ENCODE measurements around the gene SELENOO. TPM values are rescaled to one million over a fixed set of nuclear protein-coding genes. Genes with fewer than 3 reads are reported as not detected.

SELENOO gene
- total and polyA plus RNA-seq, 12 donors, result 9.6 to 29.8 (median 12.2) TPM

DNA sequence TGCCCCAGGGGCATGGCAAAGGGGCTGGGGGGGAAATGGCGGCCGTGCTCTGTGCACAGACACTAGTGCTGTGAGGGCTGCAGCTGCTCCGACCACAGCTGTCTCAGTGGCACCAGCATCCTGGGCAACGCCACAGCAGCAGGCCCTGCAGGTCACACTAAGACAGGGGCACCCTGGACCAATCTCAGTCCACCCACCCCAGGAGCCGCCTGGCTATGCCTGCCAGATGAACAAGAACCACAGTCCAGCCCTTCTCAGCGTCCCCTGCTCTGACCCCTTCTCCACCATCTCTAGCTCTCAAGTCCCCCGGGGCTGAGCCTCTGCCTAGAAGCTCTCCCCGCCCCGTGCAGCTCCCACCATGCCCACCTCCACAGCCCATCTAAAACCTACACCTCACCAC is 27.6 kb downstream of the SELENOO start:
- Histone ChIP-seq H3K36me3 (peaks cover 0 to 96% (median 22%) of the 10 kb centered on the region in 9 donors), H3K27me3 (no peaks in the 10 kb centered on the region), H3K4me3 (no peak overlapping the region), H3K4me1 (no peaks in the 10 kb centered on the region), H3K9me3 (no peaks in the 10 kb centered on the region), H3K27ac (no peak overlapping the region)
- intact Hi-C loops (cut with DNase I), result no loop called here
- WGBS, 2 donors, result 95 to 96% methylated on average over 9 of the region's 9 CpGs
- no peak for DNase-seq
- no peak for ATAC-seq
- TF ChIP-seq, protein P1, sequence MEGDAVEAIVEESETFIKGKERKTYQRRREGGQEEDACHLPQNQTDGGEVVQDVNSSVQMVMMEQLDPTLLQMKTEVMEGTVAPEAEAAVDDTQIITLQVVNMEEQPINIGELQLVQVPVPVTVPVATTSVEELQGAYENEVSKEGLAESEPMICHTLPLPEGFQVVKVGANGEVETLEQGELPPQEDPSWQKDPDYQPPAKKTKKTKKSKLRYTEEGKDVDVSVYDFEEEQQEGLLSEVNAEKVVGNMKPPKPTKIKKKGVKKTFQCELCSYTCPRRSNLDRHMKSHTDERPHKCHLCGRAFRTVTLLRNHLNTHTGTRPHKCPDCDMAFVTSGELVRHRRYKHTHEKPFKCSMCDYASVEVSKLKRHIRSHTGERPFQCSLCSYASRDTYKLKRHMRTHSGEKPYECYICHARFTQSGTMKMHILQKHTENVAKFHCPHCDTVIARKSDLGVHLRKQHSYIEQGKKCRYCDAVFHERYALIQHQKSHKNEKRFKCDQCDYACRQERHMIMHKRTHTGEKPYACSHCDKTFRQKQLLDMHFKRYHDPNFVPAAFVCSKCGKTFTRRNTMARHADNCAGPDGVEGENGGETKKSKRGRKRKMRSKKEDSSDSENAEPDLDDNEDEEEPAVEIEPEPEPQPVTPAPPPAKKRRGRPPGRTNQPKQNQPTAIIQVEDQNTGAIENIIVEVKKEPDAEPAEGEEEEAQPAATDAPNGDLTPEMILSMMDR (IDR thresholded peaks at IDR 0.05), result no peak

DNA sequence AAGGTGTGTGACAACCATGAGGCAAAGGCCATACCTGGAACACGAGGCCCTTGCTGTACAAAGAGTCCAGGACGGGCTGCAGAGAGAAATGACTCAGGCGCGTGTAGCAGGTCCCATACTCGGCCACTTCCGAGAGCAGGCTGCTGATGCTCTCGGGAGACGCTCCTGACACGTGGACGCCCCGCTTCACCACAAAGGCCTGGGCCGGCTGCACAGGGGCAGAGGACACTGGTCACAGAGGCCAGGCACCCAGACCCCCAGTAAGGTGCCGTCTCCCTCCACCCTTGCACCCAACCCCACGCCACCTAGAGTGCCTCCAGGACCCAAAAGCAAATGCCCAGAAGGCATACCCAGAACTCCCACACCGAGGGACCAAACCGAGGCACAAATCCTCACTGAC is 28.6 kb downstream of the SELENOO start:
- intact Hi-C loops (cut with DNase I), result no loop called here
- TF ChIP-seq, protein P1 (IDR thresholded peaks at IDR 0.05), result no peak
- Histone ChIP-seq H3K9me3 (no peaks in the 10 kb centered on the region), H3K36me3 (peaks cover 0 to 89% (median 21%) of the 10 kb centered on the region in 9 donors), H3K4me3 (no peak overlapping the region), H3K4me1 (no peaks in the 10 kb centered on the region), H3K27me3 (no peaks in the 10 kb centered on the region), H3K27ac (no peak overlapping the region)
- 97% methylated on average over 16 of the region's 16 CpGs for WGBS, 2 donors
- no peak for ATAC-seq
- DNase-seq, result no peak

DNA sequence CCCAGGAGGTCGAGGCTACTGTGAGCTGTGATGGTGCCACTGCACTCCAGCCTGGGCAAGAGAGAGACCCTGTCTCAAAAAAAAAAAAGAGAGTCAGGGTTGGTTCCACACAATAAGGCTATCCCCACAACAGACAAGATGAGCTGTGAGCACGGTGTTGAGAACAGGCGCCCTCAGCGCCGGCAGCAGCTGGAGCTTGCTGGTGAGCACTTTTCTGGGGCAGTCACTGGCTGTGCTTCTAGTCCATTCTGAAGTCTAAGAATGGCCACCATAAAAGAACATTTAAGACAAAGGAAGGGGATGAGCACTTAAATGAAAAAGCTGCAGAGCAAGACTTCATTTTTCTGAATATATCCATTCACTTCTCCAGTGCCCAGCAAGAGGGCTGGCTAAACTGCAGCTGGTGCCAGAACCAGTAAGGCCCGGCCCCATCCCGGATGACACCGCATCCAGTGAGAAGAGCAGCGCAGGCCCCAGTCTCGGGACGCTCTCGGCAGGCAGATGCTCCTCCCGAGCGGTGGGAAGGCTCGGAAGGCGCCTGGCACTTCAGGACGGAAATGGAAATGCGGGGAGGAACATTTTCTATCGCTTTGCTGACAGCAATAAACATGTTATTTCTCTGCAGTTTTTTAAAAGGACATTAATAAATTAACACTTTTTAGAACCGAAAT is 31.8 kb downstream of the SELENOO start:
- H3K36me3 ChIP-seq, result peaks cover 0 to 81% (median 5%) of the 10 kb centered on the region in 9 donors

DNA sequence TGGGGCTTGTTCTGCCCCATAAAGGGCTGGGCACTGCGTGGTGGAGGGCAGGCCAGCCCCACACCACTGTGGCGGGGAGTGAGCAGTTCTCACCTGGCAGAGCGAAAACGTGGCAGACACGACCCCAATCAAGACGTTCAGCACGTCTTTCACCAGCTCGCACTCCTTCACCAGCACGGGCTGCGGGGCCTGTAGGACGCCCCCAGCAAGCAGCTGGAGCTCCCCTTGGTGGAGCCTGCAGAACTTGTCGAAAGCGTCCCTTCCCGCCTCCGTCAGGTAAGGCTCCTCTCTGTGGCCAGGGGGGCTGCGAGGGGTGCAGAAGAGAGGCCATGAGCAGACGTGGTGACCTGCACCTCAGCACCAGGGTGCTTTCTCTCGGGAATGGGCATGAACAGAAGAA is 32.4 kb downstream of the SELENOO start:
- DNase-seq, result no peak
- H3K9me3 ChIP-seq, result no peaks in the 10 kb centered on the region
- no peak overlapping the region for H3K27ac ChIP-seq
- 89 to 91% methylated on average over 18 of the region's 18 CpGs for WGBS, 2 donors
- H3K36me3 ChIP-seq, result peaks cover 0 to 81% (median 5%) of the 10 kb centered on the region in 9 donors
- no peaks in the 10 kb centered on the region for H3K27me3 ChIP-seq
- H3K4me3 ChIP-seq, result no peak overlapping the region
- intact Hi-C loops (cut with DNase I), result no loop called here
- no peaks in the 10 kb centered on the region for H3K4me1 ChIP-seq
- no peak for ATAC-seq
- TF ChIP-seq, protein P1 (IDR thresholded peaks at IDR 0.05), result no peak

More for the DNA sequence above, 31.8 kb downstream of the SELENOO start:
- Histone ChIP-seq H3K9me3 (no peaks in the 10 kb centered on the region), H3K27me3 (no peaks in the 10 kb centered on the region), H3K4me3 (no peak overlapping the region), H3K4me1 (no peaks in the 10 kb centered on the region), H3K27ac (no peak overlapping the region)
- ATAC-seq (no peak), DNase-seq (no peak)
- TF ChIP-seq, protein P1 (IDR thresholded peaks at IDR 0.05), result no peak
- 93 to 94% methylated on average over 20 of the region's 20 CpGs for WGBS, 2 donors
- intact Hi-C loops (cut with DNase I), result no loop called here

All from heart right ventricle (tissue), 16 donors.